ENCODE data around the gene LRMDA. TPM values are rescaled to one million over a fixed set of nuclear protein-coding genes. Genes with fewer than 3 reads are reported as not detected.

LRMDA gene
- total and polyA plus RNA-seq, 2 of the 4 experiments (the other 2 are of a cell fraction), result 0.07 TPM; not detected in 1

- no peak for TF ChIP-seq CTCF (conservative IDR thresholded peaks at IDR 0.05; ENCODE audit: low read depth, low read length)
These were observed 1012.8 kb downstream of the LRMDA start (continued) for GRCh38 chr10:76444034-76444800.

GRCh38 chr10:76447578-76447977 is 1016.2 kb downstream of the LRMDA start:
- Histone ChIP-seq H2BK5ac (ENCODE audit: low read depth, low read length, poor library complexity, severe bottlenecking) (no peak overlapping the region), H2BK15ac (ENCODE audit: low read depth, low read length) (no peak overlapping the region), H2BK120ac (ENCODE audit: low read depth, low read length) (no peak overlapping the region), H4K5ac (ENCODE audit: low read depth, low read length) (no peak overlapping the region), H3K4me1 (ENCODE audit: control insufficient read depth, insufficient read depth, low read length) (peaks cover 4% of the 10 kb centered on the region; the same call in 1 of the 2 replicates), H3K4me2 (ENCODE audit: low read depth, low read length) (no peak overlapping the region), H2BK20ac (ENCODE audit: low read depth, low read length) (no peak overlapping the region), H3K4me3 (ENCODE audit: insufficient read depth, low read depth, low read length) (no peak overlapping the region), H3K79me1 (ENCODE audit: low read depth in 1 of 2, low read length in 2 of 2) (no peaks in the 10 kb centered on the region), H4K20me1 (ENCODE audit: insufficient read depth, low read length) (no peaks in the 10 kb centered on the region), H3K27ac (ENCODE audit: insufficient read depth, low read length) (no peak overlapping the region), H3K14ac (replicated peaks; ENCODE audit: low read depth, low read length) (no peak overlapping the region), H3K9me1 (ENCODE audit: insufficient read depth, low read length) (no peaks in the 10 kb centered on the region), H3K56ac (ENCODE audit: extremely low read depth, insufficient read depth, low read length) (no peak overlapping the region), H2AK5ac (ENCODE audit: low read depth, low read length) (no peak overlapping the region), H3K18ac (ENCODE audit: low read depth, low read length) (no peak overlapping the region), H4K91ac (ENCODE audit: insufficient read depth, low read depth, low read length) (no peak overlapping the region), H3K4ac (ENCODE audit: low read depth, low read length) (no peak overlapping the region), H3K36me3 (ENCODE audit: control insufficient read depth, insufficient read depth, low read length) (no peaks in the 10 kb centered on the region), H3K9ac (ENCODE audit: low read depth, low read length) (no peak overlapping the region), H2AK9ac (replicated peaks; ENCODE audit: low read depth, low read length, poor library complexity) (no peak overlapping the region), H2AFZ (replicated peaks; ENCODE audit: low read length, poor library complexity) (no peak overlapping the region), H3K9me3 (ENCODE audit: control insufficient read depth, insufficient read depth, low read length) (no peaks in the 10 kb centered on the region), H3K27me3 (ENCODE audit: control insufficient read depth, insufficient read depth, low read length) (no peaks in the 10 kb centered on the region; the same call in 1 of the 2 replicates), H4K8ac (ENCODE audit: low read depth in 2 of 2, low read length in 2 of 2) (no peak overlapping the region), H3K23ac (ENCODE audit: low read depth, low read length) (no peak overlapping the region)
- DNase-seq (no peak), ATAC-seq (ENCODE audit: low read depth) (no peak)
- intact Hi-C loops (cut with micrococcal nuclease), result no loop called here
- in situ Hi-C loops (cut with MboI; ENCODE audit: low sequenced_read_pairs), result no loop called here
- dilution Hi-C loops (cut with HindIII; ENCODE audit: low sequenced_read_pairs, unreplicated experiment), result no loop called here
- ChIA-PET POLR2A (ENCODE audit: unreplicated experiment) (no interaction called here), CTCF (no interaction called here)
- WGBS, 2 experiments (ENCODE audit: extremely low coverage in 2 of 2, insufficient read length in 1 of 2), result no CpG with 5 or more reads among the region's 1 CpG
- BruUV-seq (replicated peaks), result no TSS peak
- no peak for TF ChIP-seq FOS (IDR thresholded peaks at IDR 0.05; ENCODE audit: low read depth, low read length)
- no peak for TF ChIP-seq MXI1 (IDR thresholded peaks at IDR 0.05; ENCODE audit: borderline replicate concordance, low read depth, low read length)
- TF ChIP-seq CTCF (conservative IDR thresholded peaks at IDR 0.05; ENCODE audit: low read depth, low read length), result no peak
- no peak for TF ChIP-seq POLR2A (IDR thresholded peaks at IDR 0.05; ENCODE audit: low read depth, low read length)
- TF ChIP-seq MAZ (IDR thresholded peaks at IDR 0.05; ENCODE audit: borderline replicate concordance, low read depth, low read length), result no peak
- no peak for TF ChIP-seq CHD1 (IDR thresholded peaks at IDR 0.05; ENCODE audit: low read depth, low read length)
- no peak for TF ChIP-seq CEBPB (IDR thresholded peaks at IDR 0.05; ENCODE audit: low read depth, low read length)
- TF ChIP-seq BHLHE40 (IDR thresholded peaks at IDR 0.05; ENCODE audit: low read depth, low read length), result no peak
- no peak for TF ChIP-seq RCOR1 (IDR thresholded peaks at IDR 0.05; ENCODE audit: insufficient replicate concordance, low read length)
- no peak for TF ChIP-seq NFE2L2 (IDR thresholded peaks at IDR 0.05; ENCODE audit: low read depth, low read length)
- no peak for TF ChIP-seq MAFK (IDR thresholded peaks at IDR 0.05; ENCODE audit: low read depth, low read length)
- no peak for TF ChIP-seq RAD21 (IDR thresholded peaks at IDR 0.05; ENCODE audit: low read length)

Measured in IMR-90 (cell line).